Muscle layer of colon (tissue), 2 donors: Measurements from ENCODE around the gene ELOB.

Source experiments
- H3K27ac ChIP-seq: one replicate; pipeline ENCODE4 v1.7.0; 2013; ENCODE audit warnings: low read depth, mild to moderate bottlenecking, low read length, moderate library complexity
- H3K27me3 ChIP-seq, 2 donors: one replicate each; pipeline ENCODE4 v1.7.0; 2013; ENCODE audit warnings: low read length in 2 of 2, mild to moderate bottlenecking in 2 of 2; ENCODE audit not compliant: insufficient read depth in 2 of 2, control insufficient read depth in 1 of 2
- H3K36me3 ChIP-seq: one replicate; pipeline ENCODE4 v1.7.0; 2013; ENCODE audit warnings: mild to moderate bottlenecking, low read length; ENCODE audit not compliant: insufficient read depth
- H3K4me1 ChIP-seq: one replicate; pipeline ENCODE4 v1.7.0; 2013; ENCODE audit warnings: mild to moderate bottlenecking, low read length; ENCODE audit not compliant: insufficient read depth
- H3K4me3 ChIP-seq, 2 donors: one replicate each; pipeline ENCODE4 v1.7.0; 2013; ENCODE audit warnings: low read length in 2 of 2, low read depth in 1 of 2, mild to moderate bottlenecking in 1 of 2, moderate library complexity in 1 of 2
- H3K9ac ChIP-seq: one replicate; pipeline ENCODE4 v1.7.0; 2013; ENCODE audit warnings: low read length
- H3K9me3 ChIP-seq: one replicate; pipeline ENCODE4 v1.7.0; 2013; ENCODE audit warnings: mild to moderate bottlenecking, low read length
- donor health status: abdominal sarcoma.
- donor health status: Adenocarcinoma of cecum.

Gene ELOB

GRCh38 chr16:2777231-2777902, at the start of gene ELOB:
TSS of gene ELOB (minus strand) at chr16:2777280. CDS start at chr16:2777239, 41 bp downstream.
- Histone ChIP-seq H3K27ac (peak within 1 kb of the TSS; percentile 95), H3K9ac (peak within 1 kb of the TSS; percentile 83), H3K4me3 (peak within 1 kb of the TSS; percentile 79 to 95), H3K27me3 (no peaks in the 10 kb centered on the region), H3K4me1 (peaks cover 25% of the 10 kb centered on the region), H3K9me3 (no peaks in the 10 kb centered on the region), H3K36me3 (peaks cover 31% of the 10 kb centered on the region)

GRCh38 chr16:2825906-2826305, 48.8 kb upstream of the ELOB start:
- peaks cover 0 to 19% of the 10 kb centered on the region in 2 donors for H3K27me3 ChIP-seq
- no peak overlapping the region for H3K9ac ChIP-seq
- H3K4me3 ChIP-seq: no peak overlapping the region
- no peaks in the 10 kb centered on the region for H3K9me3 ChIP-seq
- H3K4me1 ChIP-seq: no peaks in the 10 kb centered on the region
- H3K27ac ChIP-seq: no peak overlapping the region
- H3K36me3 ChIP-seq: no peaks in the 10 kb centered on the region

DNA sequence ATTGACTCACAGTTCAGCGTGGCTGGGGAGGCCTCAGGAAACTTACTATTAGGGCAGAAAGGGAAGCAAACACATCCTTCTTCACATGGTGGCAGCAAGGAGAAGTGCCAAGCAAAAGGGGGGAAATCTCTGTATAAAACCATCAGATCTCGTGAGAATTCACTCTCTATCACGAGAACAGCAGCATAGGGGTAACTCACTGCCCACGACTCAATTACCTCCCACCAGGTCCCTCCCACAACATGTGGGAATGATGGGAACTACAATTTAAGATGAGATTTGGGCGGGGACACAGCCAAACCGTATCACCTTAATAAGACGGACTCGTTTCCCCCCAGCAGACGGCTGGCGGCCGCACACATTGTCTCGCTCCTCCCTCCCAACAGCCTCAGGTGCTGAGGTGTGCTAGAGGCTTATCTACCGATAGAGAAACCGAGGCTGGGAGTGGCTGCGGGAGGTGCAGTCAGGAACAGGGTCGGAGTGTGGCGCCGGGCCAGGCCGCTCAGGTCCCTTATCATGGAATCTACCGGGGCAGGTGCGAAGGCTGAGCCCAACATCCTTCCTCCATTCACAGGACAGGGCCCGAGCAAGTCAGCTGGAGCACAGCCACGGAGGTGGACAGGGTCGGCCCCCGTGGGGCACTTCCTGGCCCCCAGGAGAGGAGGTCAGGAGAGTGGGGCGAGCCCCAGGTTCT, 48.1 kb upstream of the ELOB start:
- Histone ChIP-seq H3K4me1 (no peaks in the 10 kb centered on the region), H3K9me3 (no peaks in the 10 kb centered on the region), H3K27ac (no peak overlapping the region), H3K27me3 (peaks cover 0 to 13% of the 10 kb centered on the region in 2 donors), H3K36me3 (no peaks in the 10 kb centered on the region), H3K9ac (no peak overlapping the region), H3K4me3 (no peak overlapping the region)

GRCh38 chr16:2824626-2825025, 47.5 kb upstream of the ELOB start:
- H3K36me3 ChIP-seq: no peaks in the 10 kb centered on the region
- H3K27ac ChIP-seq: no peak overlapping the region
- H3K9ac ChIP-seq: no peak overlapping the region
- no peaks in the 10 kb centered on the region for H3K9me3 ChIP-seq
- no peak overlapping the region for H3K4me3 ChIP-seq
- H3K4me1 ChIP-seq: no peaks in the 10 kb centered on the region
- H3K27me3 ChIP-seq: peaks cover 0 to 8% of the 10 kb centered on the region in 2 donors

DNA sequence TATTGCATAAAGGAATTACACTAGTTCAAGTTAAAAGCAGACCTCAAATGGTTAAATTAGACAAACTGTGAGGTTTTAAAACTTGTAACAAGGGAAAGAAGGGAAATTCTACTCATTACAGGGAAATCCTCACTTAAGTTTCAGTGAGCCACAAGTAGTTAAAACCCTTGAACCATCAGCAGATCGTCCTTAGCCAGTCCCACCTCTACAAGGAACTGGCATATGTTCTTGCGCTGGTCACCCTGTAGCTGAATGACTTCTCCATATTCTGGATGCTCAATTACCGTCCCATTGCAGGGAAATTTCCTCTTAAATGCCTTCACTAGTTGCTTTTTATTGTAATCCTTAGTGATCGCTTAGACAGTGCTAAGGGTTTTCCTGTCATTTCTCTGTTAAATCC, 45.4 kb upstream of the ELOB start:
- Histone ChIP-seq H3K9ac (no peak overlapping the region), H3K4me1 (no peaks in the 10 kb centered on the region), H3K27ac (no peak overlapping the region), H3K36me3 (no peaks in the 10 kb centered on the region), H3K27me3 (peaks cover 0 to 6% of the 10 kb centered on the region in 2 donors), H3K9me3 (no peaks in the 10 kb centered on the region), H3K4me3 (no peak overlapping the region)

DNA sequence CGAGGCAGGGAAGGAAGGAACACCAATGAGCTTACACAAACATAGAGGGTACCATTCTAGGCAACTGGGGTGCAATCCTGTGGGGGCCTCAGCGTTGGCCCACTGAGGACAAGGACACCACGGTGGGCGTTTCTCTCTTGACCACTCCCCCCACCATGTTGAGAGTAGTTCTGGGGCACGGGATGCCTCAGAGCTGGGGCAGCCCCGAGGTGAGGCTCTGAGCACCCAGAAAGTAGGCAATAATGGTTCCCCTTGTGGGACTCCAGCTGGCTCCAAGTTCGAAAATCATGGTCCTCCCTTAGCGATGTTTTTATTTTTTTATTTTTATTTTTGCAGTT, 45.0 kb upstream of the ELOB start:
- Histone ChIP-seq H3K4me3 (no peak overlapping the region), H3K36me3 (no peaks in the 10 kb centered on the region), H3K9me3 (no peaks in the 10 kb centered on the region), H3K27ac (no peak overlapping the region), H3K27me3 (peaks cover 0 to 6% of the 10 kb centered on the region in 2 donors), H3K9ac (no peak overlapping the region), H3K4me1 (no peaks in the 10 kb centered on the region)

DNA sequence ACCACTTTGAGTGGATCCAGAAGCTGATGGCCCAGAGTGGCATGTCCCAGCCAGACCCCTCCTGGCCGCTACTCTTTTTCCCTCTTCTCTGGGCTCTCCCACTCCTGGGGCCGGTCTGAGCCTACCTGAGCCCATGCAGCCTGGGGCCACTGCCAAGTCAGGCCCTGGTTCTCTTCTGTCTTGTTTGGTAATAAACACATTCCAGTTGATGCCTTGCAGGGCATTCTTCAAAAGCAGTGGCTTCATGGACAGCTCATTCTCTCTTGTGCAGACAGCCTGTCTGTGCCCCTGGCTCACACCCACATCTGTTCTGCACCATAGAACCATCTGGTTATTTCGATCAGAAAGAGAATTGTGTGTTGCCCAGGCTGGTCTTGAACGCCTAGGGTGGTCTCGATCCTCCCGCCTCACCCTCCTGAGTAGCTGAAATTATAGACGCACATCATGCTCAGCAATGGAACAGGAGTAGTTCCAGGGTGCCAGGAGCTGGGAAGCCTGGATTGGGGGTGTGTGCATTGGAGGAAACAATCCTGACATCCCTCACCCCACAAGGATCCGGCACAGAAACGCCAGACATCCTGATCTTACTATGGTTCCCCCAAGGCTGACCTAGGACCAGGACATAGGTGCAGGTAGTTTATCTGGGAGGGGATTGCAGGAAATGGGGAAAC, 44.5 kb upstream of the ELOB start:
- no peaks in the 10 kb centered on the region for H3K4me1 ChIP-seq
- H3K9me3 ChIP-seq: no peaks in the 10 kb centered on the region
- peaks cover 0 to 2% of the 10 kb centered on the region in 2 donors for H3K27me3 ChIP-seq

GRCh38 chr16:2820836-2821486, 43.9 kb upstream of the ELOB start:
- H3K36me3 ChIP-seq: no peaks in the 10 kb centered on the region
- no peak overlapping the region for H3K4me3 ChIP-seq
- no peak overlapping the region for H3K27ac ChIP-seq
- H3K9ac ChIP-seq: no peak overlapping the region
- H3K27me3 ChIP-seq: no peaks in the 10 kb centered on the region
- no peaks in the 10 kb centered on the region for H3K9me3 ChIP-seq
- no peaks in the 10 kb centered on the region for H3K4me1 ChIP-seq

More for the DNA sequence above, 44.5 kb upstream of the ELOB start:
- Histone ChIP-seq H3K27ac (no peak overlapping the region), H3K4me3 (no peak overlapping the region), H3K9ac (no peak overlapping the region), H3K36me3 (no peaks in the 10 kb centered on the region)

DNA sequence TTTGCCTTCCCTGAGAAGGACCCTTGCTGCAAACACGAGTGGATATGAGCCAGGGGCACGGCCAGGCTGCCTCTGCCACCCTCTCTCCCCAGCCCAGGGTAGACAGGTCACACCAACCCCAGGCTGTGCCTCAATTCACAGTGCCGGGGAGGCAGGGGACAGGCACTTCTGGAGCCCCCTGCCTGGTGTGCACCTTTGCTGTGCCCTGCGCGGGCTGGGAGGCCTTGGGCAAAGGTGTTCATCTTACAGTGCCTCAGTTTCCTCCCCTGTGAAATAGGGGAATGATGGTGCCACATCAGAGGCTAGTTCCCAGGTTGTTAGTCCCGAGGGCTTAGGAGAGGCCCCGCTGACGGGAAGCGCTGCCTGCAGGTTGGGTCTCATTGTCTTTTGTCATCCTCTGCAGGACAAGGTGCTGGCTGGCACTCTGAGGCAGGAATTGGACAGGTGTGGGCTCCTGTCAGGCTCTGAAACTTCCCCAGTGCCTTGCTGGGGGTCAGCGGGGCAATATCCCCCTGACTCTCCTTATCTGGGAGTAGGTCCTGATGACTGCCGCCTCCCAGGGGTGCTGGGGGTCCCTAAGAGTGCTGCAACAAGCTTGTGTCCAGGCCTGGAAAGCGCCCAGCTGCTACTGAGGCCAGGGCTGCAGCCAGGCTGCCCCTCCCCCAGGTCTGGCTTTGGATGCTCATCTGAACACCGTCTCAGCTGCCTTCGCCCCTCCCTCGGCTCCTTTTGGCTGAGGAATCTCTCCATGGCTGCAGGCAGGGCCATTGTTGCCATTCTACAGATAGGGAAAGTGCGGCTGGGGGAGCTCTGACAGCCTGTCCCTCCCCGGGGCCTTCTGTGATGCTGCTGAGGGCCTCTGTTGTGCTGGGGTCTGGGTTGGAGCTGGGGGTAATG, 43.1 kb upstream of the ELOB start:
- Histone ChIP-seq H3K4me3 (no peak overlapping the region), H3K9ac (no peak overlapping the region), H3K27ac (no peak overlapping the region), H3K4me1 (no peaks in the 10 kb centered on the region), H3K36me3 (no peaks in the 10 kb centered on the region), H3K27me3 (peaks cover 0 to 3% of the 10 kb centered on the region in 2 donors), H3K9me3 (no peaks in the 10 kb centered on the region)

DNA sequence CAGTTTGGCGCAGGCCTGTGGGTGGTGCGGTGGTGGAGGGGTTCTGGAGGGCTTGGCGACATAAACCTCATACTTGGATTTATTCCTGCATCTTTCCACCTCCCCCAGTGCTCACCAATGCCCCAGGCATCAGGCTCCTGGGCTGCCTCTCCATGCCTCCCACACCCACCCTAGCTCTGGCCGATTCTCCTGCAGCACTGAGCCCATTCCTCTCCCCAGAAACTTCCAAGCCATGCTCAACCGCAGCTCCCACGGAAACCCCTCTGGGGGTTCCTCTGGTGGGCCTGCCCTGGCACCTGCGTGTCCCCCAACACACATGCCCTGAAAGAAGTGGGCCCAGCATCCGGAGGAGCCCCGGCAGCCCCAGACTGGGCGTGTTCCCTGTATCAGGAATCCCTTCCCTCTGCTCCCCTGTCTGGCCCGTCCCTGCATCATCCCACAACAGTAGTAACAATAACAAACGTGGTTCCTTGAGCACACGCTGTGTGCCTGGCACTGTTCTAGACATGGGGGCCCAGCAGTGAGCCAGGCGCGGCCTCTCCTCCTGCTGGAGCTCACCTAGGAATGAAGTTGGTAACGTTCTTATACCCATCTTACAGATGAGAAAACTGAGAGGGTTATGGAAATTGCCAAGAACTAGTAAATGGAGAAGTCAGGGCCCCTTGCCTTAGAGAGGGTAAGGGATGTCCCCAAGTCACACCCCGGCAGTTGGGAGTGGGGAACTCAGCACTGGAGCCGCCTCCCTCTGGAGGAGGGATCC, 42.3 kb upstream of the ELOB start:
- H3K27me3 ChIP-seq: peaks cover 0 to 7% of the 10 kb centered on the region in 2 donors
- no peak overlapping the region for H3K4me3 ChIP-seq
- no peak overlapping the region for H3K27ac ChIP-seq
- H3K9ac ChIP-seq: no peak overlapping the region
- no peaks in the 10 kb centered on the region for H3K9me3 ChIP-seq
- H3K36me3 ChIP-seq: no peaks in the 10 kb centered on the region
- no peaks in the 10 kb centered on the region for H3K4me1 ChIP-seq
